Measurements from ENCODE around the gene SORL1.

Gene SORL1

GRCh38 chr11:121533601-121534000 lies 81.5 kb downstream of the SORL1 start:
- DNase-seq (ENCODE audit: low spot score) (no peak), FAIRE-seq (no peak)

- no peak for FAIRE-seq
- DNase-seq (ENCODE audit: low spot score), result no peak
Observed at GRCh38 chr11:121534131-121535093, 82.3 kb downstream of the SORL1 start.

- DNase-seq (ENCODE audit: low spot score), result no peak
- no peak for FAIRE-seq
Observed at GRCh38 chr11:121535129-121535796, 83.1 kb downstream of the SORL1 start.

- FAIRE-seq (no peak), DNase-seq (ENCODE audit: low spot score) (no peak)
Observed at GRCh38 chr11:121536126-121536525, 84.0 kb downstream of the SORL1 start.

- FAIRE-seq (no peak), DNase-seq (ENCODE audit: low spot score) (no peak)
Observed at GRCh38 chr11:121538054-121538453, 85.9 kb downstream of the SORL1 start.

- no peak for DNase-seq (ENCODE audit: low spot score)
- FAIRE-seq, result no peak
Observed at GRCh38 chr11:121539000-121539399, 86.9 kb downstream of the SORL1 start.

GRCh38 chr11:121540627-121541026 lies 88.5 kb downstream of the SORL1 start:
- DNase-seq (ENCODE audit: low spot score) (no peak), FAIRE-seq (no peak)

GRCh38 chr11:121543836-121544380 lies 91.8 kb downstream of the SORL1 start:
- FAIRE-seq (no peak), DNase-seq (ENCODE audit: low spot score) (no peak)

GRCh38 chr11:121544956-121545355 lies 92.8 kb downstream of the SORL1 start:
- FAIRE-seq (no peak), DNase-seq (ENCODE audit: low spot score) (no peak)

- FAIRE-seq (no peak), DNase-seq (ENCODE audit: low spot score) (no peak)
Observed at GRCh38 chr11:121547574-121547973, 95.5 kb downstream of the SORL1 start.

GRCh38 chr11:121550247-121551030 lies 98.3 kb downstream of the SORL1 start:
- FAIRE-seq, result no peak
- no peak for DNase-seq (ENCODE audit: low spot score)

GRCh38 chr11:121551463-121551862 lies 99.3 kb downstream of the SORL1 start:
- DNase-seq (ENCODE audit: low spot score), result no peak
- no peak for FAIRE-seq

- DNase-seq (ENCODE audit: low spot score) (no peak), FAIRE-seq (no peak)
Observed at GRCh38 chr11:121552154-121552553, 100.0 kb downstream of the SORL1 start.

GRCh38 chr11:121552644-121553043 lies 100.5 kb downstream of the SORL1 start:
- DNase-seq (ENCODE audit: low spot score) (no peak), FAIRE-seq (no peak)

- no peak for DNase-seq (ENCODE audit: low spot score)
- no peak for FAIRE-seq
Observed at GRCh38 chr11:121553389-121553788, 101.3 kb downstream of the SORL1 start.

- FAIRE-seq (no peak), DNase-seq (ENCODE audit: low spot score) (no peak)
Observed at GRCh38 chr11:121553806-121554205, 101.7 kb downstream of the SORL1 start.

- no peak for FAIRE-seq
Observed at GRCh38 chr11:121554552-121554951, 102.4 kb downstream of the SORL1 start.

GRCh38 chr11:121555121-121555520 lies 103.0 kb downstream of the SORL1 start:
- no peak for DNase-seq (ENCODE audit: low spot score)
- FAIRE-seq, result no peak

More at GRCh38 chr11:121554552-121554951, 102.4 kb downstream of the SORL1 start:
- DNase-seq (ENCODE audit: low spot score), result no peak

- FAIRE-seq (no peak), DNase-seq (ENCODE audit: low spot score) (no peak)
Observed at GRCh38 chr11:121556937-121557336, 104.8 kb downstream of the SORL1 start.

- no peak for FAIRE-seq
- no peak for DNase-seq (ENCODE audit: low spot score)
Observed at GRCh38 chr11:121557348-121557747, 105.2 kb downstream of the SORL1 start.

- DNase-seq (ENCODE audit: low spot score), result no peak
- FAIRE-seq, result no peak
Observed at GRCh38 chr11:121559606-121560200, 107.6 kb downstream of the SORL1 start.
